ENCODE results near the gene RPL4.

Gene RPL4

GRCh38 chr15:66452420-66452819 is 52.2 kb downstream of the RPL4 start:
- no peak overlapping the region for H3K4me3 ChIP-seq (ENCODE audit: low read length)
- no peak for DNase-seq (ENCODE audit: low read depth)
- no peak for TF ChIP-seq CTCF (conservative IDR thresholded peaks at IDR 0.05; ENCODE audit: low read length)
